GM23338 (cell line): ENCODE results near the gene IGSF9B. TPM values are rescaled to one million over a fixed set of nuclear protein-coding genes. Genes with fewer than 3 reads are reported as not detected.

Experiments
- POLR2AphosphoS5 ChIP-seq: IDR thresholded peaks from 2 replicates; pipeline ENCODE4 v1.6.1; 2016; ENCODE audit warnings: antibody characterized with exemption, low read depth
- polyA plus RNA-seq: library from polyadenylated mRNA; unstranded; fragments of >200 nt; fragmentation: Nextera tagmentation; extraction: Ambion mirVana; gene quantifications from 2 replicates; pipeline ENCODE4 v1.2.1, GENCODE V29; 2016
- total RNA-seq: library from RNA; depleted of rRNA; stranded (reverse); fragments of >200 nt; shearing (Covaris generic); gene quantifications from 2 replicates; pipeline ENCODE4 v1.2.3, GENCODE V29; 2014
- TF ChIP-seq, protein P1 (sequence below): fragments of 250-450 bp; sonication (Bioruptor Pico); IDR thresholded peaks from 2 replicates; pipeline ENCODE4 v1.5.0; 2020; ENCODE audit warnings: mild to moderate bottlenecking, moderate library complexity
- TF ChIP-seq, protein P2 (sequence below): IDR thresholded peaks from one replicate; pipeline ENCODE4 v1.6.1; 2018; ENCODE audit warnings: antibody characterized with exemption; ENCODE audit not compliant: unreplicated experiment
- TF ChIP-seq, protein P3 (sequence below): IDR thresholded peaks from 2 replicates; pipeline ENCODE4 v1.6.1; 2016; ENCODE audit warnings: antibody characterized with exemption

Gene IGSF9B
- total and polyA plus RNA-seq, 2 experiments from 2014 or later: 8.7 to 51.2 TPM

DNA sequence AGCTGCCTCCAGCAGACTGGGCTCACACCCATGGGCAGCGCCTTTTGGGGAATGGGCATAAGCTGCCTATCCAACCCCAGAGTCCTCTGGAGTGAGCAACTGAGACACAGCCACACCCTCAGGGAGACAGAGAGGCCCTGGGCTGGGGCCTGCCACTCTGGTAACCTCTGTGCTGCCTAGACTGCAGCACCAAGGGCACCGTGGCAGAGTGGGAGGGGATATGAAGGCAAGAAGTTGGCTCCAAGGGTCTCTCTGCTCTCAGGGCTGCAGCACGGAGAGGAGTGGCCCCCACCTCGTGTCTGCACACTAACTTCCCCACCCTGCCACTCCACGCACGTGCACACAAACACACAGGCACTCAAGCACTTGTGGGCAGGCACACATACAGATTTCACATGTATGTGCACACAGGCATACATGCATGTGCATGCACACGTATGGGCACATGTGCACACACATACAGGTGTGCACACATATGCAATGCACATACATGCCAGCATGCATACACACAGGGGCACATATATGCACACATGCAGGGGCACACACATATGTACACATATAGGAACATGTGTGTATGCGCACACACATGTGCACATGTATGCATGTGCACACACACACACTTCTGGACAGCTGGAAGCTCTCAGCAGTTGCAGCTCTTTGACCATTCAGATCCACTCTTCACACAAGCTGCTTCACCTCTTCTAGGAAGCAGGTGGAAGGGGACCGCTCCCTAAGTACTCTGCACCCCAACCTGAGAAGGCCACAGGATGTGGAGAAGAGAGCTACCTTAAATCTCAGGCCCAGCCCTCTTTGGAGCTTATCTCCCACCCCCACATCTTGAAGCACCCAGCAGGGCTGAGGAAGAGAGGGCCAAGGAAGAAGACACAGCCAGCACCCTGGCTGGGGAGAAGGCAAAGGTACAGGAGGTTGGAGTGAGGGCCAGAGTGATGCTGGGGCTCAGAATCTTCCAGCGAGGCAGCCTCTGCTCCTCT lies 4.3 kb downstream of the IGSF9B start (continued):
- TF ChIP-seq, protein P1, sequence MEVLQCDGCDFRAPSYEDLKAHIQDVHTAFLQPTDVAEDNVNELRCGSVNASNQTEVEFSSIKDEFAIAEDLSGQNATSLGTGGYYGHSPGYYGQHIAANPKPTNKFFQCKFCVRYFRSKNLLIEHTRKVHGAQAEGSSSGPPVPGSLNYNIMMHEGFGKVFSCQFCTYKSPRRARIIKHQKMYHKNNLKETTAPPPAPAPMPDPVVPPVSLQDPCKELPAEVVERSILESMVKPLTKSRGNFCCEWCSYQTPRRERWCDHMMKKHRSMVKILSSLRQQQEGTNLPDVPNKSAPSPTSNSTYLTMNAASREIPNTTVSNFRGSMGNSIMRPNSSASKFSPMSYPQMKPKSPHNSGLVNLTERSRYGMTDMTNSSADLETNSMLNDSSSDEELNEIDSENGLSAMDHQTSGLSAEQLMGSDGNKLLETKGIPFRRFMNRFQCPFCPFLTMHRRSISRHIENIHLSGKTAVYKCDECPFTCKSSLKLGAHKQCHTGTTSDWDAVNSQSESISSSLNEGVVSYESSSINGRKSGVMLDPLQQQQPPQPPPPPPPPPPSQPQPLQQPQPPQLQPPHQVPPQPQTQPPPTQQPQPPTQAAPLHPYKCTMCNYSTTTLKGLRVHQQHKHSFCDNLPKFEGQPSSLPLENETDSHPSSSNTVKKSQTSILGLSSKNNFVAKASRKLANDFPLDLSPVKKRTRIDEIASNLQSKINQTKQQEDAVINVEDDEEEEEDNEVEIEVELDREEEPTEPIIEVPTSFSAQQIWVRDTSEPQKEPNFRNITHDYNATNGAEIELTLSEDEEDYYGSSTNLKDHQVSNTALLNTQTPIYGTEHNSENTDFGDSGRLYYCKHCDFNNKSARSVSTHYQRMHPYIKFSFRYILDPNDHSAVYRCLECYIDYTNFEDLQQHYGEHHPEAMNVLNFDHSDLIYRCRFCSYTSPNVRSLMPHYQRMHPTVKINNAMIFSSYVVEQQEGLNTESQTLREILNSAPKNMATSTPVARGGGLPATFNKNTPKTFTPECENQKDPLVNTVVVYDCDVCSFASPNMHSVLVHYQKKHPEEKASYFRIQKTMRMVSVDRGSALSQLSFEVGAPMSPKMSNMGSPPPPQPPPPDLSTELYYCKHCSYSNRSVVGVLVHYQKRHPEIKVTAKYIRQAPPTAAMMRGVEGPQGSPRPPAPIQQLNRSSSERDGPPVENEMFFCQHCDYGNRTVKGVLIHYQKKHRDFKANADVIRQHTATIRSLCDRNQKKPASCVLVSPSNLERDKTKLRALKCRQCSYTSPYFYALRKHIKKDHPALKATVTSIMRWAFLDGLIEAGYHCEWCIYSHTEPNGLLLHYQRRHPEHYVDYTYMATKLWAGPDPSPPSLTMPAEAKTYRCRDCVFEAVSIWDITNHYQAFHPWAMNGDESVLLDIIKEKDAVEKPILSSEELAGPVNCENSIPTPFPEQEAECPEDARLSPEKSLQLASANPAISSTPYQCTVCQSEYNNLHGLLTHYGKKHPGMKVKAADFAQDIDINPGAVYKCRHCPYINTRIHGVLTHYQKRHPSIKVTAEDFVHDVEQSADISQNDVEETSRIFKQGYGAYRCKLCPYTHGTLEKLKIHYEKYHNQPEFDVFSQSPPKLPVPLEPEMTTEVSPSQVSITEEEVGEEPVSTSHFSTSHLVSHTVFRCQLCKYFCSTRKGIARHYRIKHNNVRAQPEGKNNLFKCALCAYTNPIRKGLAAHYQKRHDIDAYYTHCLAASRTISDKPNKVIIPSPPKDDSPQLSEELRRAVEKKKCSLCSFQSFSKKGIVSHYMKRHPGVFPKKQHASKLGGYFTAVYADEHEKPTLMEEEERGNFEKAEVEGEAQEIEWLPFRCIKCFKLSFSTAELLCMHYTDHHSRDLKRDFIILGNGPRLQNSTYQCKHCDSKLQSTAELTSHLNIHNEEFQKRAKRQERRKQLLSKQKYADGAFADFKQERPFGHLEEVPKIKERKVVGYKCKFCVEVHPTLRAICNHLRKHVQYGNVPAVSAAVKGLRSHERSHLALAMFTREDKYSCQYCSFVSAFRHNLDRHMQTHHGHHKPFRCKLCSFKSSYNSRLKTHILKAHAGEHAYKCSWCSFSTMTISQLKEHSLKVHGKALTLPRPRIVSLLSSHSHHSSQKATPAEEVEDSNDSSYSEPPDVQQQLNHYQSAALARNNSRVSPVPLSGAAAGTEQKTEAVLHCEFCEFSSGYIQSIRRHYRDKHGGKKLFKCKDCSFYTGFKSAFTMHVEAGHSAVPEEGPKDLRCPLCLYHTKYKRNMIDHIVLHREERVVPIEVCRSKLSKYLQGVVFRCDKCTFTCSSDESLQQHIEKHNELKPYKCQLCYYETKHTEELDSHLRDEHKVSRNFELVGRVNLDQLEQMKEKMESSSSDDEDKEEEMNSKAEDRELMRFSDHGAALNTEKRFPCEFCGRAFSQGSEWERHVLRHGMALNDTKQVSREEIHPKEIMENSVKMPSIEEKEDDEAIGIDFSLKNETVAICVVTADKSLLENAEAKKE (CRISPR knock-in tag): no peak
- TF ChIP-seq, protein P2, sequence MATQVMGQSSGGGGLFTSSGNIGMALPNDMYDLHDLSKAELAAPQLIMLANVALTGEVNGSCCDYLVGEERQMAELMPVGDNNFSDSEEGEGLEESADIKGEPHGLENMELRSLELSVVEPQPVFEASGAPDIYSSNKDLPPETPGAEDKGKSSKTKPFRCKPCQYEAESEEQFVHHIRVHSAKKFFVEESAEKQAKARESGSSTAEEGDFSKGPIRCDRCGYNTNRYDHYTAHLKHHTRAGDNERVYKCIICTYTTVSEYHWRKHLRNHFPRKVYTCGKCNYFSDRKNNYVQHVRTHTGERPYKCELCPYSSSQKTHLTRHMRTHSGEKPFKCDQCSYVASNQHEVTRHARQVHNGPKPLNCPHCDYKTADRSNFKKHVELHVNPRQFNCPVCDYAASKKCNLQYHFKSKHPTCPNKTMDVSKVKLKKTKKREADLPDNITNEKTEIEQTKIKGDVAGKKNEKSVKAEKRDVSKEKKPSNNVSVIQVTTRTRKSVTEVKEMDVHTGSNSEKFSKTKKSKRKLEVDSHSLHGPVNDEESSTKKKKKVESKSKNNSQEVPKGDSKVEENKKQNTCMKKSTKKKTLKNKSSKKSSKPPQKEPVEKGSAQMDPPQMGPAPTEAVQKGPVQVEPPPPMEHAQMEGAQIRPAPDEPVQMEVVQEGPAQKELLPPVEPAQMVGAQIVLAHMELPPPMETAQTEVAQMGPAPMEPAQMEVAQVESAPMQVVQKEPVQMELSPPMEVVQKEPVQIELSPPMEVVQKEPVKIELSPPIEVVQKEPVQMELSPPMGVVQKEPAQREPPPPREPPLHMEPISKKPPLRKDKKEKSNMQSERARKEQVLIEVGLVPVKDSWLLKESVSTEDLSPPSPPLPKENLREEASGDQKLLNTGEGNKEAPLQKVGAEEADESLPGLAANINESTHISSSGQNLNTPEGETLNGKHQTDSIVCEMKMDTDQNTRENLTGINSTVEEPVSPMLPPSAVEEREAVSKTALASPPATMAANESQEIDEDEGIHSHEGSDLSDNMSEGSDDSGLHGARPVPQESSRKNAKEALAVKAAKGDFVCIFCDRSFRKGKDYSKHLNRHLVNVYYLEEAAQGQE: no peak
- TF ChIP-seq, protein P3, sequence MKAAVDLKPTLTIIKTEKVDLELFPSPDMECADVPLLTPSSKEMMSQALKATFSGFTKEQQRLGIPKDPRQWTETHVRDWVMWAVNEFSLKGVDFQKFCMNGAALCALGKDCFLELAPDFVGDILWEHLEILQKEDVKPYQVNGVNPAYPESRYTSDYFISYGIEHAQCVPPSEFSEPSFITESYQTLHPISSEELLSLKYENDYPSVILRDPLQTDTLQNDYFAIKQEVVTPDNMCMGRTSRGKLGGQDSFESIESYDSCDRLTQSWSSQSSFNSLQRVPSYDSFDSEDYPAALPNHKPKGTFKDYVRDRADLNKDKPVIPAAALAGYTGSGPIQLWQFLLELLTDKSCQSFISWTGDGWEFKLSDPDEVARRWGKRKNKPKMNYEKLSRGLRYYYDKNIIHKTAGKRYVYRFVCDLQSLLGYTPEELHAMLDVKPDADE: no peak
- no peak for TF ChIP-seq POLR2AphosphoS5
